ENCODE results near the gene NUAK1.

Gene NUAK1

DNA sequence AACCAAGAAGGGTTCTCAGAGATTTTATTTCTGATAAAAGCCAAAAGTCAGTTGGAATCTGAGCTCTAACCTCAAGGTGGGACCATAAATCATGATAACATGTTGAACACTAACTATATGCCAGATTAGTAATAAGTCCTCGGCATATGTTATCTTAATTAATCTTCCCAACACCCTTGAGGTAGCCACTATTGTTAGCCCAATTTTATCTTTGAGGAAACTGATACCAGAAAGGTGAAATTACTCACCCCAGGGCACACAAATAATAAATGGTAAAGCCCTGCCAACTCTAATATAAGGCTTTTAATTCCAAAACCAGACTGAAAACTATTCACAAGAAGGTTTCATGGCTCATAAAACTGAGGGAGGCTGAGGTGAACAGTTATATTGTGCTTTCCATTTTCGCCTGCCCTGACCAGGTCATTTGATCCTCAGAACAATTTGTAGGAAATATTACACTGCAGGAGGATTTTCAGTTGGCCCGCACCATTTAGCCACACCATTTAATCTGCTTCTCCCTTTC is 16.1 kb upstream of the NUAK1 start:
- H3K79me2 ChIP-seq (ENCODE audit: control insufficient read depth, low read length), result no peaks in the 10 kb centered on the region
- H3K9me2 ChIP-seq (replicated peaks; ENCODE audit: control insufficient read depth, low read length), result no peaks in the 10 kb centered on the region
- no peaks in the 10 kb centered on the region for H3K36me3 ChIP-seq (ENCODE audit: control insufficient read depth, low read length)
- no peaks in the 10 kb centered on the region for H3K9me3 ChIP-seq (ENCODE audit: control insufficient read depth, insufficient read depth, low read length)
- no peaks in the 10 kb centered on the region for H3F3A ChIP-seq (ENCODE audit: control insufficient read depth, insufficient read depth)
- no peak overlapping the region for H3K27ac ChIP-seq (ENCODE audit: low read depth, low read length)
- no peaks in the 10 kb centered on the region; the same call in 1 of the 2 replicates for H3K27me3 ChIP-seq (ENCODE audit: control insufficient read depth, low read length)
- H3K4me2 ChIP-seq (ENCODE audit: low read length), result no peak overlapping the region
- H4K20me1 ChIP-seq (ENCODE audit: control insufficient read depth, insufficient read depth, low read depth, low read length), result no peaks in the 10 kb centered on the region
- H3K4me3 ChIP-seq (ENCODE audit: low read length), result no peak overlapping the region
- H3K4me1 ChIP-seq (ENCODE audit: control insufficient read depth, low read length), result no peaks in the 10 kb centered on the region
- TF ChIP-seq, protein P1, sequence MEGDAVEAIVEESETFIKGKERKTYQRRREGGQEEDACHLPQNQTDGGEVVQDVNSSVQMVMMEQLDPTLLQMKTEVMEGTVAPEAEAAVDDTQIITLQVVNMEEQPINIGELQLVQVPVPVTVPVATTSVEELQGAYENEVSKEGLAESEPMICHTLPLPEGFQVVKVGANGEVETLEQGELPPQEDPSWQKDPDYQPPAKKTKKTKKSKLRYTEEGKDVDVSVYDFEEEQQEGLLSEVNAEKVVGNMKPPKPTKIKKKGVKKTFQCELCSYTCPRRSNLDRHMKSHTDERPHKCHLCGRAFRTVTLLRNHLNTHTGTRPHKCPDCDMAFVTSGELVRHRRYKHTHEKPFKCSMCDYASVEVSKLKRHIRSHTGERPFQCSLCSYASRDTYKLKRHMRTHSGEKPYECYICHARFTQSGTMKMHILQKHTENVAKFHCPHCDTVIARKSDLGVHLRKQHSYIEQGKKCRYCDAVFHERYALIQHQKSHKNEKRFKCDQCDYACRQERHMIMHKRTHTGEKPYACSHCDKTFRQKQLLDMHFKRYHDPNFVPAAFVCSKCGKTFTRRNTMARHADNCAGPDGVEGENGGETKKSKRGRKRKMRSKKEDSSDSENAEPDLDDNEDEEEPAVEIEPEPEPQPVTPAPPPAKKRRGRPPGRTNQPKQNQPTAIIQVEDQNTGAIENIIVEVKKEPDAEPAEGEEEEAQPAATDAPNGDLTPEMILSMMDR (IDR thresholded peaks at IDR 0.05; ENCODE audit: low read depth, low read length, poor library complexity, severe bottlenecking), result no peak
- no peak for TF ChIP-seq EZH2phosphoT487 (IDR thresholded peaks at IDR 0.05; ENCODE audit: borderline replicate concordance, low read length)

GRCh38 chr12:106152334-106152733 is 13.6 kb upstream of the NUAK1 start:
- Histone ChIP-seq H3K79me2 (ENCODE audit: control insufficient read depth, low read length) (no peaks in the 10 kb centered on the region), H3K27me3 (ENCODE audit: control insufficient read depth, low read length) (peaks cover 4% of the 10 kb centered on the region), H3K4me1 (ENCODE audit: control insufficient read depth, low read length) (no peaks in the 10 kb centered on the region), H3K36me3 (ENCODE audit: control insufficient read depth, low read length) (no peaks in the 10 kb centered on the region), H3K4me3 (ENCODE audit: low read length) (no peak overlapping the region), H4K20me1 (ENCODE audit: control insufficient read depth, insufficient read depth, low read depth, low read length) (peaks cover 2% of the 10 kb centered on the region; the same call in 1 of the 2 replicates), H3K9me2 (replicated peaks; ENCODE audit: control insufficient read depth, low read length) (no peaks in the 10 kb centered on the region), H3K27ac (ENCODE audit: low read depth, low read length) (no peak overlapping the region), H3K9me3 (ENCODE audit: control insufficient read depth, insufficient read depth, low read length) (no peaks in the 10 kb centered on the region), H3F3A (ENCODE audit: control insufficient read depth, insufficient read depth) (no peaks in the 10 kb centered on the region), H3K4me2 (ENCODE audit: low read length) (no peak overlapping the region)
- TF ChIP-seq, protein P1 (IDR thresholded peaks at IDR 0.05; ENCODE audit: low read depth, low read length, poor library complexity, severe bottlenecking), result no peak
- no peak for TF ChIP-seq EZH2phosphoT487 (IDR thresholded peaks at IDR 0.05; ENCODE audit: borderline replicate concordance, low read length)

DNA sequence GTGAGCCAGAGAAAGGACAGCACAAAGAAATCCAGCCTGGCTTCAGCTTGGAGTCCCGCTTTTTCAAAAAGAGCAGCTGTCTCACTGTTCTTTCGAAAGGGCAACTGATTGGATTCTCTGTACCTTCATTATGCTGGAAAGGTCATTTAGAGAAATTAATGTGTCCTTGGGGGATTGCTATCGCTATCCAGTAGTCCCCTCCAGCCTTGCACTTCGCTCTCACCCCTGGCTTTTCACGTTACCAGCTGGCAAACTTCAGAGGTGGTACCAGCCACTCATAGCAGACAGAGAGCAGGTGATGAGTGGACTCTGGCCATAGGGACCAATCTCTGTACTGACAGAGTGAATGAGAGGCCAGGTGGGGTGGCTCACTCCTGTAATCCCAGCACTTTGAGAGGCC is 11.8 kb upstream of the NUAK1 start:
- Histone ChIP-seq H3K9me3 (ENCODE audit: control insufficient read depth, insufficient read depth, low read length) (no peaks in the 10 kb centered on the region), H3K79me2 (ENCODE audit: control insufficient read depth, low read length) (no peaks in the 10 kb centered on the region), H3K27ac (ENCODE audit: low read depth, low read length) (no peak overlapping the region), H3K4me3 (ENCODE audit: low read length) (no peak overlapping the region), H3K9me2 (replicated peaks; ENCODE audit: control insufficient read depth, low read length) (no peaks in the 10 kb centered on the region), H3K27me3 (ENCODE audit: control insufficient read depth, low read length) (peaks cover 4% of the 10 kb centered on the region), H3K4me1 (ENCODE audit: control insufficient read depth, low read length) (no peaks in the 10 kb centered on the region), H3F3A (ENCODE audit: control insufficient read depth, insufficient read depth) (no peaks in the 10 kb centered on the region), H3K4me2 (ENCODE audit: low read length) (no peak overlapping the region), H4K20me1 (ENCODE audit: control insufficient read depth, insufficient read depth, low read depth, low read length) (peaks cover 2% of the 10 kb centered on the region; the same call in 1 of the 2 replicates), H3K36me3 (ENCODE audit: control insufficient read depth, low read length) (no peaks in the 10 kb centered on the region)
- TF ChIP-seq, protein P1 (IDR thresholded peaks at IDR 0.05; ENCODE audit: low read depth, low read length, poor library complexity, severe bottlenecking), result no peak
- no peak for TF ChIP-seq EZH2phosphoT487 (IDR thresholded peaks at IDR 0.05; ENCODE audit: borderline replicate concordance, low read length)

Measured in DOHH2 (cell line).